ENCODE data around the gene GSS.

DNA sequence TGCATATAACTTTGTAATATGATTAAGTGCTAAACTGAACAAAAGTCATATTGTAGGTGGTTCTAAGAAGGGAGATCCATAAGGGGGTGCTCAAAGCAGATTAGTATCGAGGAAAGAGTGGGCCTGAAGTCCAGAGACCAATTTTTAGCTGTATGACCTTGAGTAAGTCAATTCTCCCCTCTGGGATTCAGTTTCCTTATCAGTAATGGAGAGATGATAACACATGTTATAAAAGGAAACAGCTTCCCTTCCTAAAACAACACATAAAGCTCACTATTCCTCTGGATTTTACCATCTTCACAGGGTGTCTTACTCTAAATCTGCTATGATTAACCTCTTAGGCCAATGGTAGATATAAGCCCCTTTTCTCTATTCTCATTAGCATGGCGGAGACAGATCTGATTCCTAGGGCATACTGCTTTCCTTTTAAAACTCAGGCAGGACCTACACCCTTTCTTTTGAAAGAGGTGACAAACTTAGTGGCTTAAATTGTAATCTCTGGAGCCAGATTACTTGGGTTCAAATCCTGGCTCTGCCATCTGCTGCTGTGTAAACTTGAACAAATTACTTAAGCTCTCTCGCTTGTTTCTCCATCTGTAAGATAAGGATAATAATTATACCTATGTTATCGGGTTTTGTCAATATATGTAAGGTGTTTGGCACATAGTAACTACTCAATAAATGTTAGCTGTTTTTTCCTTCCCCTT is 39.7 kb downstream of the GSS start:
- TF ChIP-seq, protein P1, sequence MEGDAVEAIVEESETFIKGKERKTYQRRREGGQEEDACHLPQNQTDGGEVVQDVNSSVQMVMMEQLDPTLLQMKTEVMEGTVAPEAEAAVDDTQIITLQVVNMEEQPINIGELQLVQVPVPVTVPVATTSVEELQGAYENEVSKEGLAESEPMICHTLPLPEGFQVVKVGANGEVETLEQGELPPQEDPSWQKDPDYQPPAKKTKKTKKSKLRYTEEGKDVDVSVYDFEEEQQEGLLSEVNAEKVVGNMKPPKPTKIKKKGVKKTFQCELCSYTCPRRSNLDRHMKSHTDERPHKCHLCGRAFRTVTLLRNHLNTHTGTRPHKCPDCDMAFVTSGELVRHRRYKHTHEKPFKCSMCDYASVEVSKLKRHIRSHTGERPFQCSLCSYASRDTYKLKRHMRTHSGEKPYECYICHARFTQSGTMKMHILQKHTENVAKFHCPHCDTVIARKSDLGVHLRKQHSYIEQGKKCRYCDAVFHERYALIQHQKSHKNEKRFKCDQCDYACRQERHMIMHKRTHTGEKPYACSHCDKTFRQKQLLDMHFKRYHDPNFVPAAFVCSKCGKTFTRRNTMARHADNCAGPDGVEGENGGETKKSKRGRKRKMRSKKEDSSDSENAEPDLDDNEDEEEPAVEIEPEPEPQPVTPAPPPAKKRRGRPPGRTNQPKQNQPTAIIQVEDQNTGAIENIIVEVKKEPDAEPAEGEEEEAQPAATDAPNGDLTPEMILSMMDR (conservative IDR thresholded peaks at IDR 0.05; ENCODE audit: low read depth, low read length): no peak
- no peak for TF ChIP-seq EZH2 (IDR thresholded peaks at IDR 0.05; ENCODE audit: borderline replicate concordance, low read depth, low read length, poor library complexity, severe bottlenecking)

All from A673 (cell line).